ENCODE measurements around the gene IQSEC1. TPM values are rescaled to one million over a fixed set of nuclear protein-coding genes. Genes with fewer than 3 reads are reported as not detected.

IQSEC1 gene
- total RNA-seq, 1 donor from 2014 or later = 34.2 TPM

GRCh38 chr3:13120289-13120927 lies 47.2 kb upstream of the IQSEC1 start:
- peaks cover 3% of the 10 kb centered on the region for H3K27me3 Mint-ChIP-seq
- no peaks in the 10 kb centered on the region for H3K4me1 Mint-ChIP-seq (ENCODE audit: low read depth)
- TF ChIP-seq CTCF (IDR thresholded peaks at IDR 0.05; ENCODE audit: unreplicated experiment) = no peak
- H3K36me3 Mint-ChIP-seq (ENCODE audit: insufficient read depth) = no peaks in the 10 kb centered on the region
- H3K27ac Mint-ChIP-seq = no peak overlapping the region
- no peaks in the 10 kb centered on the region for H3K9me3 Mint-ChIP-seq (ENCODE audit: low read depth)
- no peak overlapping the region for H3K4me3 Mint-ChIP-seq (ENCODE audit: low read depth)
- DNase-seq (ENCODE audit: low spot score, unreplicated experiment) = no peak

GRCh38 chr3:13119471-13120220 lies 46.4 kb upstream of the IQSEC1 start:
- Mint-ChIP-seq H3K36me3 (ENCODE audit: insufficient read depth) (no peaks in the 10 kb centered on the region), H3K4me1 (ENCODE audit: low read depth) (no peaks in the 10 kb centered on the region), H3K27me3 (no peaks in the 10 kb centered on the region), H3K27ac (no peak overlapping the region), H3K9me3 (ENCODE audit: low read depth) (no peaks in the 10 kb centered on the region), H3K4me3 (ENCODE audit: low read depth) (no peak overlapping the region)
- TF ChIP-seq CTCF (IDR thresholded peaks at IDR 0.05; ENCODE audit: unreplicated experiment) = no peak
- no peak for DNase-seq (ENCODE audit: low spot score, unreplicated experiment)

- no peak for DNase-seq (ENCODE audit: low spot score, unreplicated experiment)
- Mint-ChIP-seq H3K9me3 (ENCODE audit: low read depth) (no peaks in the 10 kb centered on the region), H3K36me3 (ENCODE audit: insufficient read depth) (no peaks in the 10 kb centered on the region), H3K27me3 (peaks cover 4% of the 10 kb centered on the region), H3K27ac (no peak overlapping the region), H3K4me1 (ENCODE audit: low read depth) (peaks cover 7% of the 10 kb centered on the region), H3K4me3 (ENCODE audit: low read depth) (no peak overlapping the region)
- no peak for TF ChIP-seq CTCF (IDR thresholded peaks at IDR 0.05; ENCODE audit: unreplicated experiment)
These were observed 43.2 kb upstream of the IQSEC1 start for GRCh38 chr3:13116426-13116825.

GRCh38 chr3:13115991-13116390 lies 42.8 kb upstream of the IQSEC1 start:
- Mint-ChIP-seq H3K36me3 (ENCODE audit: insufficient read depth) (no peaks in the 10 kb centered on the region), H3K27me3 (peaks cover 4% of the 10 kb centered on the region), H3K4me3 (ENCODE audit: low read depth) (no peak overlapping the region), H3K27ac (no peak overlapping the region), H3K9me3 (ENCODE audit: low read depth) (no peaks in the 10 kb centered on the region), H3K4me1 (ENCODE audit: low read depth) (peaks cover 7% of the 10 kb centered on the region)
- no peak for TF ChIP-seq CTCF (IDR thresholded peaks at IDR 0.05; ENCODE audit: unreplicated experiment)
- no peak for DNase-seq (ENCODE audit: low spot score, unreplicated experiment)

- H3K4me3 Mint-ChIP-seq (ENCODE audit: low read depth) = no peak overlapping the region
- H3K27me3 Mint-ChIP-seq = peaks cover 4% of the 10 kb centered on the region
- no peak for DNase-seq (ENCODE audit: low spot score, unreplicated experiment)
- peaks cover 7% of the 10 kb centered on the region for H3K4me1 Mint-ChIP-seq (ENCODE audit: low read depth)
- no peaks in the 10 kb centered on the region for H3K36me3 Mint-ChIP-seq (ENCODE audit: insufficient read depth)
- no peak overlapping the region for H3K27ac Mint-ChIP-seq
- no peaks in the 10 kb centered on the region for H3K9me3 Mint-ChIP-seq (ENCODE audit: low read depth)
- no peak for TF ChIP-seq CTCF (IDR thresholded peaks at IDR 0.05; ENCODE audit: unreplicated experiment)
These were observed 42.3 kb upstream of the IQSEC1 start for GRCh38 chr3:13115576-13115910.
